PC-3 (cell line): Measurements from ENCODE around the gene FOXL2NB. TPM values are rescaled to one million over a fixed set of nuclear protein-coding genes. Genes with fewer than 3 reads are reported as not detected.

Source experiments
- ATAC-seq: fragments of 200-7000 bp; cut with Tn5 transposase; 2 replicates; pipeline ENCODE4 v1.9.1; 2020; ENCODE audit warnings: mild to moderate bottlenecking, moderate library complexity
- BruUV-seq: library from RNA; stranded (reverse); fragments of 400-500 nt; replicated peaks from 2 replicates; lab custom pipeline; 2021; lab: Mats Ljungman, UMichigan
- CTCF ChIA-PET: fragments of 300-600 bp; sonication (Branson Sonifier 250); formaldehyde crosslinking; loops from one replicate; lab custom pipeline; 2022; ENCODE audit warnings: antibody characterized with exemption; lab: Charles Lee
- POLR2A ChIA-PET: fragments of 300-600 bp; sonication (Branson Sonifier 250); formaldehyde crosslinking; loops from one replicate; lab custom pipeline; 2022; ENCODE audit warnings: antibody characterized with exemption; ENCODE audit not compliant: unreplicated experiment; lab: Charles Lee
- DNase-seq: peaks from one replicate; pipeline ENCODE4 v3.0.0-alpha.2; 2015
- H2AFZ ChIP-seq: fragments of 300-600 bp; sonication (generic); 2 replicates; pipeline ENCODE4 v1.6.0; 2016; ENCODE audit warnings: antibody characterized with exemption, low read length
- H3F3A ChIP-seq: fragments of 300-600 bp; sonication (generic); one replicate; pipeline ENCODE4 v1.6.0; 2017; ENCODE audit warnings: antibody characterized with exemption, low read length, control low read depth, mild to moderate bottlenecking; ENCODE audit not compliant: unreplicated experiment
- H3K27ac ChIP-seq: fragments of 300-600 bp; sonication (generic); 2 replicates; pipeline ENCODE4 v1.5.1; 2016; ENCODE audit warnings: mild to moderate bottlenecking, low read length
- H3K27me3 ChIP-seq: fragments of 300-600 bp; sonication (generic); 2 replicates; pipeline ENCODE4 v1.6.1; 2016; ENCODE audit warnings: low read length, mixed read lengths
- H3K36me3 ChIP-seq: fragments of 300-600 bp; sonication (generic); 2 replicates; pipeline ENCODE4 v1.6.1; 2016; ENCODE audit warnings: low read depth, mixed run types, low read length, mixed read lengths
- H3K4me1 ChIP-seq: fragments of 300-600 bp; sonication (generic); 2 replicates; pipeline ENCODE4 v1.5.1; 2016; ENCODE audit warnings: low read length; ENCODE audit not compliant: insufficient read depth
- H3K4me2 ChIP-seq: fragments of 300-600 bp; sonication (generic); 2 replicates; pipeline ENCODE4 v1.6.0; 2016; ENCODE audit warnings: low read length
- H3K4me3 ChIP-seq: fragments of 300-600 bp; sonication (generic); 2 replicates; pipeline ENCODE4 v1.5.1; 2016; ENCODE audit warnings: mild to moderate bottlenecking, low read length, mixed read lengths
- H3K79me2 ChIP-seq: fragments of 300-600 bp; sonication (generic); 2 replicates; pipeline ENCODE4 v1.6.1; 2017; ENCODE audit warnings: low read length, mixed read lengths
- H3K9ac ChIP-seq: fragments of 300-600 bp; sonication (generic); 2 replicates; pipeline ENCODE4 v1.6.0; 2016; ENCODE audit warnings: mild to moderate bottlenecking, low read length
- H3K9me2 ChIP-seq: fragments of 300-600 bp; sonication (generic); replicated peaks from 2 replicates; pipeline ENCODE4 v1.6.1; 2016; ENCODE audit warnings: mixed run types, low read length, mixed read lengths
- H3K9me3 ChIP-seq: fragments of 300-600 bp; sonication (generic); 2 replicates; pipeline ENCODE4 v1.6.1; 2016; ENCODE audit warnings: low read length, mixed read lengths
- H4K20me1 ChIP-seq: fragments of 300-600 bp; sonication (generic); 2 replicates; pipeline ENCODE4 v1.6.1; 2016; ENCODE audit warnings: low read length, mixed read lengths
- CTCF ChIP-seq: fragments of 300-600 bp; sonication (generic); conservative IDR thresholded peaks from 2 replicates; pipeline ENCODE4 v1.5.1; 2017; ENCODE audit warnings: antibody characterized with exemption, low read depth, mild to moderate bottlenecking, low read length
- EZH2 ChIP-seq: fragments of 300-600 bp; sonication (generic); IDR thresholded peaks from one replicate; pipeline ENCODE4 v1.6.1; 2017; ENCODE audit warnings: antibody characterized with exemption, mild to moderate bottlenecking, low read length; ENCODE audit not compliant: unreplicated experiment
- EZH2phosphoT487 ChIP-seq: fragments of 300-600 bp; sonication (generic); IDR thresholded peaks from 2 replicates; pipeline ENCODE4 v1.6.1; 2018; ENCODE audit warnings: mild to moderate bottlenecking, antibody characterized with exemption, low read length, borderline replicate concordance
- intact Hi-C: fragments of 100-400 bp; cut with micrococcal nuclease; formaldehyde crosslinking; loops from 2 replicates; pipeline ENCODE4 v1.9.0; 2023
- total RNA-seq: library from RNA; depleted of rRNA; stranded (reverse); fragments of >200 nt; gene quantifications from 2 replicates; pipeline ENCODE4 v1.2.3, GENCODE V29; 2014

The FOXL2NB gene
- total RNA-seq, 1 experiment from 2014 or later = not detected

- Histone ChIP-seq H4K20me1 (no peaks in the 10 kb centered on the region), H3K9me3 (no peaks in the 10 kb centered on the region), H3K36me3 (no peaks in the 10 kb centered on the region), H3K4me3 (no peak overlapping the region), H3K27me3 (no peaks in the 10 kb centered on the region), H2AFZ (no peak overlapping the region), H3K79me2 (no peaks in the 10 kb centered on the region), H3K4me1 (peaks cover 8% of the 10 kb centered on the region), H3K9me2 (no peaks in the 10 kb centered on the region), H3K27ac (no peak overlapping the region), H3K9ac (no peak overlapping the region), H3F3A (no peaks in the 10 kb centered on the region), H3K4me2 (no peak overlapping the region)
- no TSS peak for BruUV-seq
- CTCF ChIA-PET = no interaction called here
- intact Hi-C loops = no loop called here
- no peak for TF ChIP-seq CTCF
- TF ChIP-seq EZH2phosphoT487 = no peak
- TF ChIP-seq EZH2 = no peak
- ATAC-seq = no peak
- POLR2A ChIA-PET = no interaction called here
- no peak for DNase-seq
Observed at GRCh38 chr3:138976047-138976446, 29.0 kb downstream of the FOXL2NB start.

- no peak for TF ChIP-seq EZH2phosphoT487
- H3K27ac ChIP-seq = no peak overlapping the region
- H3K36me3 ChIP-seq = no peaks in the 10 kb centered on the region
- no peak overlapping the region for H3K4me2 ChIP-seq
- H3K27me3 ChIP-seq = no peaks in the 10 kb centered on the region
- H3K4me3 ChIP-seq = no peak overlapping the region
- H3K9me3 ChIP-seq = no peaks in the 10 kb centered on the region
- no peaks in the 10 kb centered on the region for H3K4me1 ChIP-seq
- H3K79me2 ChIP-seq = no peaks in the 10 kb centered on the region
- intact Hi-C loops = no loop called here
- no peak overlapping the region for H2AFZ ChIP-seq
- POLR2A ChIA-PET = no interaction called here
- H3K9ac ChIP-seq = no peak overlapping the region
- H3K9me2 ChIP-seq = no peaks in the 10 kb centered on the region
- no peak for DNase-seq
- no peaks in the 10 kb centered on the region for H3F3A ChIP-seq
- CTCF ChIA-PET = no interaction called here
- H4K20me1 ChIP-seq = no peaks in the 10 kb centered on the region
- no peak for ATAC-seq
- BruUV-seq = no TSS peak
Observed at GRCh38 chr3:138984816-138985215, 37.8 kb downstream of the FOXL2NB start.

GRCh38 chr3:138985932-138986331 is 38.9 kb downstream of the FOXL2NB start:
- no peaks in the 10 kb centered on the region for H3F3A ChIP-seq
- H3K27me3 ChIP-seq = no peaks in the 10 kb centered on the region
- DNase-seq (no peak), ATAC-seq (no peak)
- ChIA-PET CTCF (no interaction called here), POLR2A (no interaction called here)
- no peaks in the 10 kb centered on the region for H4K20me1 ChIP-seq
- H3K36me3 ChIP-seq = no peaks in the 10 kb centered on the region
- H3K27ac ChIP-seq = no peak overlapping the region
- no peaks in the 10 kb centered on the region for H3K9me3 ChIP-seq
- H3K9ac ChIP-seq = no peak overlapping the region
- no peaks in the 10 kb centered on the region for H3K4me1 ChIP-seq
- H3K79me2 ChIP-seq = no peaks in the 10 kb centered on the region
- no TSS peak for BruUV-seq
- H3K4me2 ChIP-seq = no peak overlapping the region
- TF ChIP-seq EZH2phosphoT487 = no peak
- TF ChIP-seq EZH2 = no peak
- no peak for TF ChIP-seq CTCF
- intact Hi-C loops = no loop called here
- H2AFZ ChIP-seq = no peak overlapping the region
- H3K9me2 ChIP-seq = no peaks in the 10 kb centered on the region
- no peak overlapping the region for H3K4me3 ChIP-seq
